Dermis microvascular lymphatic vessel endothelial cell (primary cell): ENCODE measurements around the gene NSG2. TPM values are rescaled to one million over a fixed set of nuclear protein-coding genes. Genes with fewer than 3 reads are reported as not detected.

Experiments
- DNase-seq, 2 donors: peaks; one replicate each; pipeline versions ENCODE4 v3.0.0 to v3.0.0-alpha.2; 2010; ENCODE audit warnings: low read depth in 2 of 2
- total RNA-seq: library from RNA; depleted of rRNA; stranded (reverse); fragments of >200 nt; gene quantifications from 2 replicates; pipeline ENCODE4 v1.2.1, GENCODE V29; 2014

The NSG2 gene
- total RNA-seq: not detected in 2 replicates

GRCh38 chr5:174045470-174046025 lies at the start of gene NSG2:
Gene NSG2, plus strand, starts transcription at chr5:174045706. Its CDS starts 1,050 bp downstream, at chr5:174046756.
- DNase-seq: peak; percentile 47 to 82

GRCh38 chr5:173997331-173997730 lies 48.2 kb upstream of the NSG2 start:
- no peak for DNase-seq

GRCh38 chr5:173998531-173998930 lies 47.0 kb upstream of the NSG2 start:
- DNase-seq: no peak

GRCh38 chr5:174000076-174000475 lies 45.4 kb upstream of the NSG2 start:
- no peak for DNase-seq

GRCh38 chr5:174003795-174004194 lies 41.7 kb upstream of the NSG2 start:
- DNase-seq: no peak

GRCh38 chr5:174008922-174009321 lies 36.6 kb upstream of the NSG2 start:
- no peak for DNase-seq

- no peak for DNase-seq
Observed at GRCh38 chr5:174010365-174010764, 35.1 kb upstream of the NSG2 start.

GRCh38 chr5:174011441-174011840 lies 34.1 kb upstream of the NSG2 start:
- DNase-seq: no peak

- DNase-seq: peak; percentile 32 to 57
Observed at GRCh38 chr5:174020069-174020927, 25.2 kb upstream of the NSG2 start.

- no peak for DNase-seq
Observed at GRCh38 chr5:174020928-174021304, 24.6 kb upstream of the NSG2 start.

GRCh38 chr5:174022384-174023095 lies 23.0 kb upstream of the NSG2 start:
- no peak for DNase-seq

- DNase-seq: no peak
Observed at GRCh38 chr5:174030286-174030685, 15.2 kb upstream of the NSG2 start.

GRCh38 chr5:174044466-174045254 lies 846 bp upstream of the NSG2 start:
- no peak for DNase-seq

- no peak for DNase-seq
Observed at GRCh38 chr5:174046558-174046957, 1.1 kb downstream of the NSG2 start.

GRCh38 chr5:174047472-174048099 lies 2.1 kb downstream of the NSG2 start:
- no peak for DNase-seq

- DNase-seq: no peak
Observed at GRCh38 chr5:174052636-174053035, 7.1 kb downstream of the NSG2 start.

- no peak for DNase-seq
Observed at GRCh38 chr5:174053905-174054304, 8.4 kb downstream of the NSG2 start.

- DNase-seq: no peak
Observed at GRCh38 chr5:174056064-174056847, 10.8 kb downstream of the NSG2 start.

- no peak for DNase-seq
Observed at GRCh38 chr5:174057206-174057605, 11.7 kb downstream of the NSG2 start.

GRCh38 chr5:174058433-174059122 lies 13.1 kb downstream of the NSG2 start:
- no peak for DNase-seq
